ENCODE results near the gene GRB10. TPM values are rescaled to one million over a fixed set of nuclear protein-coding genes. Genes with fewer than 3 reads are reported as not detected.

The GRB10 gene
- total and polyA plus RNA-seq, 2 experiments from 2014 or later: 35.0 to 154 TPM

DNA sequence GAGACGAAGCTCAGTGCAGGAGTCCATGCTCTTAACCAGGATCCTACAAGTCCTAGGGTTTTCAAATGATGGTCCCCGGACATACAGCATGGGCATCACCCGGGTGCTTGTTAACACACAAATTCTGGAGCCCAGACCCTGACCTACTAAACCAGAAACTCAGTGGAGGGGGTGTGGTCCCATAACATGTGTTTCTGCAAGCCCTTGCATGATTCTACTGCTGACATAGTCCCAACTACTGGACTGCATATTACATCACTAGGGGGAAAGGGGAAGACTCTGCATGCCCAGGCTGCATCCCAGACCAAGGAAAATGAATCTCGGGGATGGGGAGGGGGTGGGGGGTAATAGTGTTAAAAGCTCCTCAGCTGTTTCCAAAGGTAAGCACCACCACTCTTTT, 40.3 kb downstream of the GRB10 start:
- Histone ChIP-seq H4K20me1 (replicated peaks; ENCODE audit: insufficient read depth) (peaks cover 71% of the 10 kb centered on the region), H3F3A (replicated peaks; ENCODE audit: low read depth) (no peaks in the 10 kb centered on the region), H3K4me2 (no peak overlapping the region), H3K79me2 (replicated peaks; ENCODE audit: insufficient read depth) (peaks cover 100% of the 10 kb centered on the region), H3K4me1 (ENCODE audit: insufficient read depth) (peaks cover 47% of the 10 kb centered on the region), H3K4me3 (no peak overlapping the region), H3K36me3 (ENCODE audit: insufficient read depth) (no peaks in the 10 kb centered on the region), H3K9me2 (ENCODE audit: insufficient read depth) (no peaks in the 10 kb centered on the region), H3K27me3 (ENCODE audit: insufficient read depth) (no peaks in the 10 kb centered on the region), H2AFZ (no peak overlapping the region), H3K27ac (ENCODE audit: low read depth) (no peak overlapping the region)
- Mint-ChIP-seq H3K36me3 (ENCODE audit: low read depth) (peaks cover 19% of the 10 kb centered on the region), H3K9me3 (no peaks in the 10 kb centered on the region; the same call in 2 of the 3 replicates), H3K4me1 (peaks cover 56% of the 10 kb centered on the region), H3K4me3 (no peak overlapping the region), H3K27me3 (ENCODE audit: insufficient read depth, low read depth, poor library complexity) (peaks cover 10% of the 10 kb centered on the region), H3K27ac (peak overlapping the region; percentile 25; the same call in 1 of the 2 replicates)
- TF ChIP-seq, protein P1, sequence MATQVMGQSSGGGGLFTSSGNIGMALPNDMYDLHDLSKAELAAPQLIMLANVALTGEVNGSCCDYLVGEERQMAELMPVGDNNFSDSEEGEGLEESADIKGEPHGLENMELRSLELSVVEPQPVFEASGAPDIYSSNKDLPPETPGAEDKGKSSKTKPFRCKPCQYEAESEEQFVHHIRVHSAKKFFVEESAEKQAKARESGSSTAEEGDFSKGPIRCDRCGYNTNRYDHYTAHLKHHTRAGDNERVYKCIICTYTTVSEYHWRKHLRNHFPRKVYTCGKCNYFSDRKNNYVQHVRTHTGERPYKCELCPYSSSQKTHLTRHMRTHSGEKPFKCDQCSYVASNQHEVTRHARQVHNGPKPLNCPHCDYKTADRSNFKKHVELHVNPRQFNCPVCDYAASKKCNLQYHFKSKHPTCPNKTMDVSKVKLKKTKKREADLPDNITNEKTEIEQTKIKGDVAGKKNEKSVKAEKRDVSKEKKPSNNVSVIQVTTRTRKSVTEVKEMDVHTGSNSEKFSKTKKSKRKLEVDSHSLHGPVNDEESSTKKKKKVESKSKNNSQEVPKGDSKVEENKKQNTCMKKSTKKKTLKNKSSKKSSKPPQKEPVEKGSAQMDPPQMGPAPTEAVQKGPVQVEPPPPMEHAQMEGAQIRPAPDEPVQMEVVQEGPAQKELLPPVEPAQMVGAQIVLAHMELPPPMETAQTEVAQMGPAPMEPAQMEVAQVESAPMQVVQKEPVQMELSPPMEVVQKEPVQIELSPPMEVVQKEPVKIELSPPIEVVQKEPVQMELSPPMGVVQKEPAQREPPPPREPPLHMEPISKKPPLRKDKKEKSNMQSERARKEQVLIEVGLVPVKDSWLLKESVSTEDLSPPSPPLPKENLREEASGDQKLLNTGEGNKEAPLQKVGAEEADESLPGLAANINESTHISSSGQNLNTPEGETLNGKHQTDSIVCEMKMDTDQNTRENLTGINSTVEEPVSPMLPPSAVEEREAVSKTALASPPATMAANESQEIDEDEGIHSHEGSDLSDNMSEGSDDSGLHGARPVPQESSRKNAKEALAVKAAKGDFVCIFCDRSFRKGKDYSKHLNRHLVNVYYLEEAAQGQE (IDR thresholded peaks at IDR 0.05; ENCODE audit: unreplicated experiment): no peak
- TF ChIP-seq, protein P2, sequence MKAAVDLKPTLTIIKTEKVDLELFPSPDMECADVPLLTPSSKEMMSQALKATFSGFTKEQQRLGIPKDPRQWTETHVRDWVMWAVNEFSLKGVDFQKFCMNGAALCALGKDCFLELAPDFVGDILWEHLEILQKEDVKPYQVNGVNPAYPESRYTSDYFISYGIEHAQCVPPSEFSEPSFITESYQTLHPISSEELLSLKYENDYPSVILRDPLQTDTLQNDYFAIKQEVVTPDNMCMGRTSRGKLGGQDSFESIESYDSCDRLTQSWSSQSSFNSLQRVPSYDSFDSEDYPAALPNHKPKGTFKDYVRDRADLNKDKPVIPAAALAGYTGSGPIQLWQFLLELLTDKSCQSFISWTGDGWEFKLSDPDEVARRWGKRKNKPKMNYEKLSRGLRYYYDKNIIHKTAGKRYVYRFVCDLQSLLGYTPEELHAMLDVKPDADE (IDR thresholded peaks at IDR 0.05): no peak
- TF ChIP-seq CREB1 (CRISPR knock-in tag; IDR thresholded peaks at IDR 0.05; ENCODE audit: low read depth): no peak
- TF ChIP-seq STAT1 (IDR thresholded peaks at IDR 0.05; ENCODE audit: unreplicated experiment): no peak
- TF ChIP-seq EZH2phosphoT487 (IDR thresholded peaks at IDR 0.05; ENCODE audit: unreplicated experiment): no peak
- TF ChIP-seq ZNF114 (CRISPR knock-in tag; IDR thresholded peaks at IDR 0.05): no peak
- TF ChIP-seq NANOG (IDR thresholded peaks at IDR 0.05; ENCODE audit: borderline replicate concordance): no peak
- TF ChIP-seq, protein P3, sequence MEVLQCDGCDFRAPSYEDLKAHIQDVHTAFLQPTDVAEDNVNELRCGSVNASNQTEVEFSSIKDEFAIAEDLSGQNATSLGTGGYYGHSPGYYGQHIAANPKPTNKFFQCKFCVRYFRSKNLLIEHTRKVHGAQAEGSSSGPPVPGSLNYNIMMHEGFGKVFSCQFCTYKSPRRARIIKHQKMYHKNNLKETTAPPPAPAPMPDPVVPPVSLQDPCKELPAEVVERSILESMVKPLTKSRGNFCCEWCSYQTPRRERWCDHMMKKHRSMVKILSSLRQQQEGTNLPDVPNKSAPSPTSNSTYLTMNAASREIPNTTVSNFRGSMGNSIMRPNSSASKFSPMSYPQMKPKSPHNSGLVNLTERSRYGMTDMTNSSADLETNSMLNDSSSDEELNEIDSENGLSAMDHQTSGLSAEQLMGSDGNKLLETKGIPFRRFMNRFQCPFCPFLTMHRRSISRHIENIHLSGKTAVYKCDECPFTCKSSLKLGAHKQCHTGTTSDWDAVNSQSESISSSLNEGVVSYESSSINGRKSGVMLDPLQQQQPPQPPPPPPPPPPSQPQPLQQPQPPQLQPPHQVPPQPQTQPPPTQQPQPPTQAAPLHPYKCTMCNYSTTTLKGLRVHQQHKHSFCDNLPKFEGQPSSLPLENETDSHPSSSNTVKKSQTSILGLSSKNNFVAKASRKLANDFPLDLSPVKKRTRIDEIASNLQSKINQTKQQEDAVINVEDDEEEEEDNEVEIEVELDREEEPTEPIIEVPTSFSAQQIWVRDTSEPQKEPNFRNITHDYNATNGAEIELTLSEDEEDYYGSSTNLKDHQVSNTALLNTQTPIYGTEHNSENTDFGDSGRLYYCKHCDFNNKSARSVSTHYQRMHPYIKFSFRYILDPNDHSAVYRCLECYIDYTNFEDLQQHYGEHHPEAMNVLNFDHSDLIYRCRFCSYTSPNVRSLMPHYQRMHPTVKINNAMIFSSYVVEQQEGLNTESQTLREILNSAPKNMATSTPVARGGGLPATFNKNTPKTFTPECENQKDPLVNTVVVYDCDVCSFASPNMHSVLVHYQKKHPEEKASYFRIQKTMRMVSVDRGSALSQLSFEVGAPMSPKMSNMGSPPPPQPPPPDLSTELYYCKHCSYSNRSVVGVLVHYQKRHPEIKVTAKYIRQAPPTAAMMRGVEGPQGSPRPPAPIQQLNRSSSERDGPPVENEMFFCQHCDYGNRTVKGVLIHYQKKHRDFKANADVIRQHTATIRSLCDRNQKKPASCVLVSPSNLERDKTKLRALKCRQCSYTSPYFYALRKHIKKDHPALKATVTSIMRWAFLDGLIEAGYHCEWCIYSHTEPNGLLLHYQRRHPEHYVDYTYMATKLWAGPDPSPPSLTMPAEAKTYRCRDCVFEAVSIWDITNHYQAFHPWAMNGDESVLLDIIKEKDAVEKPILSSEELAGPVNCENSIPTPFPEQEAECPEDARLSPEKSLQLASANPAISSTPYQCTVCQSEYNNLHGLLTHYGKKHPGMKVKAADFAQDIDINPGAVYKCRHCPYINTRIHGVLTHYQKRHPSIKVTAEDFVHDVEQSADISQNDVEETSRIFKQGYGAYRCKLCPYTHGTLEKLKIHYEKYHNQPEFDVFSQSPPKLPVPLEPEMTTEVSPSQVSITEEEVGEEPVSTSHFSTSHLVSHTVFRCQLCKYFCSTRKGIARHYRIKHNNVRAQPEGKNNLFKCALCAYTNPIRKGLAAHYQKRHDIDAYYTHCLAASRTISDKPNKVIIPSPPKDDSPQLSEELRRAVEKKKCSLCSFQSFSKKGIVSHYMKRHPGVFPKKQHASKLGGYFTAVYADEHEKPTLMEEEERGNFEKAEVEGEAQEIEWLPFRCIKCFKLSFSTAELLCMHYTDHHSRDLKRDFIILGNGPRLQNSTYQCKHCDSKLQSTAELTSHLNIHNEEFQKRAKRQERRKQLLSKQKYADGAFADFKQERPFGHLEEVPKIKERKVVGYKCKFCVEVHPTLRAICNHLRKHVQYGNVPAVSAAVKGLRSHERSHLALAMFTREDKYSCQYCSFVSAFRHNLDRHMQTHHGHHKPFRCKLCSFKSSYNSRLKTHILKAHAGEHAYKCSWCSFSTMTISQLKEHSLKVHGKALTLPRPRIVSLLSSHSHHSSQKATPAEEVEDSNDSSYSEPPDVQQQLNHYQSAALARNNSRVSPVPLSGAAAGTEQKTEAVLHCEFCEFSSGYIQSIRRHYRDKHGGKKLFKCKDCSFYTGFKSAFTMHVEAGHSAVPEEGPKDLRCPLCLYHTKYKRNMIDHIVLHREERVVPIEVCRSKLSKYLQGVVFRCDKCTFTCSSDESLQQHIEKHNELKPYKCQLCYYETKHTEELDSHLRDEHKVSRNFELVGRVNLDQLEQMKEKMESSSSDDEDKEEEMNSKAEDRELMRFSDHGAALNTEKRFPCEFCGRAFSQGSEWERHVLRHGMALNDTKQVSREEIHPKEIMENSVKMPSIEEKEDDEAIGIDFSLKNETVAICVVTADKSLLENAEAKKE (CRISPR knock-in tag; IDR thresholded peaks at IDR 0.05): no peak
- TF ChIP-seq POLR2AphosphoS5 (IDR thresholded peaks at IDR 0.05; ENCODE audit: low read depth): no peak
- no peak for TF ChIP-seq EZH2 (IDR thresholded peaks at IDR 0.05; ENCODE audit: low read depth, unreplicated experiment)
- TF ChIP-seq, protein P4, sequence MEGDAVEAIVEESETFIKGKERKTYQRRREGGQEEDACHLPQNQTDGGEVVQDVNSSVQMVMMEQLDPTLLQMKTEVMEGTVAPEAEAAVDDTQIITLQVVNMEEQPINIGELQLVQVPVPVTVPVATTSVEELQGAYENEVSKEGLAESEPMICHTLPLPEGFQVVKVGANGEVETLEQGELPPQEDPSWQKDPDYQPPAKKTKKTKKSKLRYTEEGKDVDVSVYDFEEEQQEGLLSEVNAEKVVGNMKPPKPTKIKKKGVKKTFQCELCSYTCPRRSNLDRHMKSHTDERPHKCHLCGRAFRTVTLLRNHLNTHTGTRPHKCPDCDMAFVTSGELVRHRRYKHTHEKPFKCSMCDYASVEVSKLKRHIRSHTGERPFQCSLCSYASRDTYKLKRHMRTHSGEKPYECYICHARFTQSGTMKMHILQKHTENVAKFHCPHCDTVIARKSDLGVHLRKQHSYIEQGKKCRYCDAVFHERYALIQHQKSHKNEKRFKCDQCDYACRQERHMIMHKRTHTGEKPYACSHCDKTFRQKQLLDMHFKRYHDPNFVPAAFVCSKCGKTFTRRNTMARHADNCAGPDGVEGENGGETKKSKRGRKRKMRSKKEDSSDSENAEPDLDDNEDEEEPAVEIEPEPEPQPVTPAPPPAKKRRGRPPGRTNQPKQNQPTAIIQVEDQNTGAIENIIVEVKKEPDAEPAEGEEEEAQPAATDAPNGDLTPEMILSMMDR (conservative IDR thresholded peaks at IDR 0.05; ENCODE audit: low read depth in 2 of 2): no peak
- no peak for TF ChIP-seq ZNF331 (CRISPR knock-in tag; IDR thresholded peaks at IDR 0.05; ENCODE audit: low read depth)
- ATAC-seq (no peak), DNase-seq (ENCODE audit: low spot score) (no peak)

Measured in GM23338 (cell line).